GM12875 (cell line): ENCODE results near the gene RECK.
A peak's percentile ranks its signal among the peaks of the same experiment; 100 is the strongest.

ENCODE experiments used
- H3K4me3 ChIP-seq: one replicate; pipeline ENCODE4 v1.5.1; 2011; ENCODE audit warnings: low read depth, low read length, control low read depth
- TF ChIP-seq, protein P1 (sequence below): IDR thresholded peaks from 2 replicates; pipeline ENCODE4 v1.5.1; 2011; ENCODE audit warnings: low read depth, mild to moderate bottlenecking, control low read depth, inconsistent platforms, low read length, moderate library complexity, borderline replicate concordance; ENCODE audit not compliant: insufficient read depth

RECK gene

GRCh38 chr9:36017278-36017677 lies 19.4 kb upstream of the RECK start:
- TF ChIP-seq, protein P1, sequence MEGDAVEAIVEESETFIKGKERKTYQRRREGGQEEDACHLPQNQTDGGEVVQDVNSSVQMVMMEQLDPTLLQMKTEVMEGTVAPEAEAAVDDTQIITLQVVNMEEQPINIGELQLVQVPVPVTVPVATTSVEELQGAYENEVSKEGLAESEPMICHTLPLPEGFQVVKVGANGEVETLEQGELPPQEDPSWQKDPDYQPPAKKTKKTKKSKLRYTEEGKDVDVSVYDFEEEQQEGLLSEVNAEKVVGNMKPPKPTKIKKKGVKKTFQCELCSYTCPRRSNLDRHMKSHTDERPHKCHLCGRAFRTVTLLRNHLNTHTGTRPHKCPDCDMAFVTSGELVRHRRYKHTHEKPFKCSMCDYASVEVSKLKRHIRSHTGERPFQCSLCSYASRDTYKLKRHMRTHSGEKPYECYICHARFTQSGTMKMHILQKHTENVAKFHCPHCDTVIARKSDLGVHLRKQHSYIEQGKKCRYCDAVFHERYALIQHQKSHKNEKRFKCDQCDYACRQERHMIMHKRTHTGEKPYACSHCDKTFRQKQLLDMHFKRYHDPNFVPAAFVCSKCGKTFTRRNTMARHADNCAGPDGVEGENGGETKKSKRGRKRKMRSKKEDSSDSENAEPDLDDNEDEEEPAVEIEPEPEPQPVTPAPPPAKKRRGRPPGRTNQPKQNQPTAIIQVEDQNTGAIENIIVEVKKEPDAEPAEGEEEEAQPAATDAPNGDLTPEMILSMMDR, result no peak

DNA sequence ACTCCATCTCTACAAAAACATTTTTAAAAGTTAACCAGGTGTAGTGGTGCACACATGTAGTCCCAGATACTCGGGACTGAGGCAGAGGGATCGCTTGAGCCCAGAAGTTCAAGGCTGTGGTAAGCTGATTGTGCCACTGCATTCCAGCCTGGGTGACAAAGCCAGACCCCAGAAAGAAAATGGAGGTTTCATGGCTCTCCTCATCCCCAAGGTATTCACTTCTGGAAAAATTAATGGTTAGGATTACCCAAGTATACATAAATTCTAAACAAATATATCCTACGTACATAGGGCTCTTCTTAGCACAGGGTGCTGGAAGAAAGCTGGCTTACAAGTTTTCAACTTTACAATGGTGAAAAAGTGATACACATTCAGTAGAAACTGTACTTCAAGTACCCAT lies 18.6 kb upstream of the RECK start:
- TF ChIP-seq, protein P1, result no peak
- H3K4me3 ChIP-seq, result no peak overlapping the region

More at GRCh38 chr9:36017278-36017677, 19.4 kb upstream of the RECK start:
- no peak overlapping the region for H3K4me3 ChIP-seq

DNA sequence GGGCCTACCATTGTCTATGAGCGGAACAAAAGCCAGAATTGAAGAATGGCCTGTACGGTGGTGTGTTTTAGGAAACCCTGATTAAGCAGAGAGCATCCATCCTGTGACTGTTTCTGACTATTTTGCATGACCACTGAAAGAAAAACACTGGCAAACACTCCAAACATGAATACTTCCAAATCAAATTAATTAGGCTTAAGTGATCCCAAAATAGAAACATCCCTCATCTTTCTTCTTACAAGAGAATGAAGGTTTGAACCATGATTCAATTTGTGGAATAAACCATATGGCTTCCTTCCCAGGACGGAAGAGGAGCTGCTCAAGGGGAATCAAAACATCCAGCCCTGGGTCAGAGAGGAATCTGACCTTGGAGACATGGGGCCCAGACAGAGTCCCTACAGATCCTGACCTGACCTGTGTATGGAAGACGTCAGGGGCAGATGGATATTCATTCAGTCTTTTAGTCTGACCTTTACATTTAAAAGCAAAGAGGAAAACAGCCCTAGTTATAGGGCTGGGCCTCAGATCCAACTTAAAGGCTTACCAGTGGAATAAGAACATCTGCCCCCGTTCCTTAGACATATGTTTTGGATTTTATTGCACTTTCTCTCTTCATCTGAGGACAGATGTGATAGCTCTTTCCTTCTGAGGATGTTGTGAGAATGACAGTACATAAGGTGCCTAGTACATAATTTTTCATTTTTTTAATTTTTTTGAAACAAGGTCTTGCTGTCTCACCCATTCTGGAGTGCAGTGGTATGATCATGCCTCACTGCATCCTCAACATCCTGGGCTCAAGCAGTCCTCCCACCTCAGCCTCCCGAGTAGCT lies 17.6 kb upstream of the RECK start:
- TF ChIP-seq, protein P1, result no peak
- no peak overlapping the region for H3K4me3 ChIP-seq

DNA sequence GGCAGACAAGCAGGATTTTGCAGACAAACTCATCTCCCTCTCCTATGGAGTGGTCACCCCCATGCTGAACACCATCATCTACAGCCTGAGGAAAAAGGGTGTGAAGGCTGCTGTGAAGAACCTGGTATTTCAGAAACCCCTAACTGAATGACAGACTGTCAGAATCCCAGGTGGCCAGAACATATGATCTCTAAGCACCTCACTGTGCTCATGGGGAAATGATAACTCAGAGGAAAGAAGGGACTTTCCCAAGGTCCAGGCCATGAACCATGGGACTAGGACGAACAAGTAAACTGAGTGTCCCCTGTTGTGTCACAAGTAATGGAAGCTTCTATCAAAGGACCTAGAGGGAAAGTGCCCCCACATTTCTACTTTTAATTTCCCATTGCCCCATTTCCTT lies 14.7 kb upstream of the RECK start:
- TF ChIP-seq, protein P1, result no peak
- H3K4me3 ChIP-seq, result no peak overlapping the region

DNA sequence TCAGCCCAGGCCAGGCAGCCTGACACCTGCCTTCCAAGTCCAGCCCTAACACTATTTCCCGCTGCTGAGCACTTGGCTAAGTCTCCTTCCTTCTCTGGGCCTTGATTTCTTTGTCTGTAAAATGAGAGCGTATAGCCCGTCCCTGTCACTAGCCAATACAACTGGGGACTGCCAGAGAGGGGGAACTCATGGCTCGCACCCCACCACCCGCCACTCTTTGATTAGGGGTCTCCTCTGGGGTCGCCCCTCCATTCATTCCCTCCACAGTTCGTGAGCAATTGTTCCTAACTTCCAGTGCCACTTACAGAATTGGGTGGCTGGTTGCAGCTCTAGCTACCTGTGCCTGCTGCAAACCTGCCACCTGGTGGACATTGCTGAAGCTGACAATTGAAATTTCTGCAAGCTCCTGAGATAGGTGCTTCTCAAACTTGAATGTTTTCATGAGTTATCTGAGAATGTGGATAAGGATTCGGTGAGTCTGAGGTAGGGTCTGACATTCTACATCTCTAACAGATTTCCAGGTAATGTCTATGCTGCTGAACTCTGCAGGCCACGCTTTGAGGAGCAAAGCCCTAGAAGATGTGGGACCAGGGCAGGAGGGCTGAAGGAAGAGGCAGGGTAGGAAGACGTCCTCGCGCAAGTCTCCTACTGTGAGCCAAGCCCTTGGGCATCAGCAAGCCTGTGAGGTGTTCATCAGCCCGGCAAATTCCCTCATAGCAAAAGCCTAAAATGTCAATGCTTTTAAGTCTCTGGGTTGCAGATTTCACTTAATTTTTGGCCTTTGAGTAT lies 13.3 kb upstream of the RECK start:
- TF ChIP-seq, protein P1, result peak; percentile 78
- H3K4me3 ChIP-seq, result no peak overlapping the region

GRCh38 chr9:36025746-36026145 lies 11.0 kb upstream of the RECK start:
- TF ChIP-seq, protein P1, result no peak
- H3K4me3 ChIP-seq, result no peak overlapping the region
